ENCODE measurements around the gene ZNF423.

Gene ZNF423

GRCh38 chr16:49452108-49452507 lies 403.8 kb downstream of the ZNF423 start:
- DNase-seq, result no peak

GRCh38 chr16:49446805-49447204 lies 409.1 kb downstream of the ZNF423 start:
- no peak for DNase-seq

GRCh38 chr16:49443576-49443975 lies 412.3 kb downstream of the ZNF423 start:
- no peak for DNase-seq

GRCh38 chr16:49442805-49443204 lies 413.1 kb downstream of the ZNF423 start:
- no peak for DNase-seq

- peak in 1 of 2 experiments; percentile 13 for DNase-seq
These were observed 414.5 kb downstream of the ZNF423 start for GRCh38 chr16:49441366-49441780.

- DNase-seq, result no peak
These were observed 415.5 kb downstream of the ZNF423 start for GRCh38 chr16:49440156-49441065.

- no peak for DNase-seq
These were observed 416.2 kb downstream of the ZNF423 start for GRCh38 chr16:49439676-49440075.

GRCh38 chr16:49439050-49439449 lies 416.9 kb downstream of the ZNF423 start:
- no peak for DNase-seq

Measured in NCI-H526 (cell line).